ENCODE data around the gene CAMTA1. TPM values are rescaled to one million over a fixed set of nuclear protein-coding genes. Genes with fewer than 3 reads are reported as not detected.

Gene CAMTA1
- total and polyA plus RNA-seq, 12 donors, result 123 to 265 (median 142) TPM

DNA sequence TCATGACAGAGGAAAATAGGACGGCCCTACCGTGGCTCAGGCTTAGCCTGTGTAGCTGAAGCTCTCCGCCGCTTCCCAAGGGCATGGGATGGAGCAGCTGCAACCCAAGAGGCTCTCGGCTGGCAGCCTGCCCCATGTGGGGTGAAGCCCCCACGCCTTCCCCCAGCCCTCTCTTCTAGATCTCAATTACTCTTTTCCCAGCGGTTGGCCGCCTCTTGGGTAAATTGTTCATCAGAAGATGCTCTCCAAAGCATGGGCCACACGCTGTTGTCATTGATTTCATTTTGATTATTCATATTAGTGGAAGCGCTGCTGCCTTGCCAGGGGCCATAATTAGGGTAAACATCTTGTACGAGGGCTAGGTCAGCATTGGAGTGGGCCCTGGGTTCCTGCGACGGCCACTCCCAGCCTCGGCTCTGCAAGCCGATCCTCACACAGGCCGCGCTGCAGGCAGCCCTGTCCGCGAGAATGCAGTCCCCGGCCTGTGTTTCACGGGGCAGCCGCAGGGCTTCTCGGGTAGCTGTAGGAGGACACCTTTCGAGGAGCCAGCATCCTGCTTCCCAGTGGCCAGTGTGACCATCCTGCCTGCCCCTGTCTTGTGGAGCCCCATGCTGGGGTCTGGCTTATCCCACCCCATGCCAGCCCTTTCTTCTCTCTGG is 871.4 kb downstream of the CAMTA1 start:
- no peaks in the 10 kb centered on the region for H3K9me3 ChIP-seq
- no peak overlapping the region for H3K4me3 ChIP-seq
- no peak overlapping the region for H3K27ac ChIP-seq
- peaks cover 0 to 4% (median 0%) of the 10 kb centered on the region in 7 donors for H3K27me3 ChIP-seq
- DNase-seq, result no peak
- TF ChIP-seq, protein P1, sequence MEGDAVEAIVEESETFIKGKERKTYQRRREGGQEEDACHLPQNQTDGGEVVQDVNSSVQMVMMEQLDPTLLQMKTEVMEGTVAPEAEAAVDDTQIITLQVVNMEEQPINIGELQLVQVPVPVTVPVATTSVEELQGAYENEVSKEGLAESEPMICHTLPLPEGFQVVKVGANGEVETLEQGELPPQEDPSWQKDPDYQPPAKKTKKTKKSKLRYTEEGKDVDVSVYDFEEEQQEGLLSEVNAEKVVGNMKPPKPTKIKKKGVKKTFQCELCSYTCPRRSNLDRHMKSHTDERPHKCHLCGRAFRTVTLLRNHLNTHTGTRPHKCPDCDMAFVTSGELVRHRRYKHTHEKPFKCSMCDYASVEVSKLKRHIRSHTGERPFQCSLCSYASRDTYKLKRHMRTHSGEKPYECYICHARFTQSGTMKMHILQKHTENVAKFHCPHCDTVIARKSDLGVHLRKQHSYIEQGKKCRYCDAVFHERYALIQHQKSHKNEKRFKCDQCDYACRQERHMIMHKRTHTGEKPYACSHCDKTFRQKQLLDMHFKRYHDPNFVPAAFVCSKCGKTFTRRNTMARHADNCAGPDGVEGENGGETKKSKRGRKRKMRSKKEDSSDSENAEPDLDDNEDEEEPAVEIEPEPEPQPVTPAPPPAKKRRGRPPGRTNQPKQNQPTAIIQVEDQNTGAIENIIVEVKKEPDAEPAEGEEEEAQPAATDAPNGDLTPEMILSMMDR (IDR thresholded peaks at IDR 0.05), result no peak
- ATAC-seq, result peak in 1 of 8 donors; percentile 20
- WGBS, 2 donors, result 81 to 87% methylated on average over 24 of the region's 24 CpGs
- H3K4me1 ChIP-seq, result peaks cover 0 to 9% (median 0%) of the 10 kb centered on the region in 9 donors
- intact Hi-C loops (cut with DNase I), result no loop called here
- no peaks in the 10 kb centered on the region for H3K36me3 ChIP-seq

- intact Hi-C loops (cut with DNase I), result no loop called here
These were observed 872.2 kb downstream of the CAMTA1 start for GRCh38 chr1:7657287-7658016.

DNA sequence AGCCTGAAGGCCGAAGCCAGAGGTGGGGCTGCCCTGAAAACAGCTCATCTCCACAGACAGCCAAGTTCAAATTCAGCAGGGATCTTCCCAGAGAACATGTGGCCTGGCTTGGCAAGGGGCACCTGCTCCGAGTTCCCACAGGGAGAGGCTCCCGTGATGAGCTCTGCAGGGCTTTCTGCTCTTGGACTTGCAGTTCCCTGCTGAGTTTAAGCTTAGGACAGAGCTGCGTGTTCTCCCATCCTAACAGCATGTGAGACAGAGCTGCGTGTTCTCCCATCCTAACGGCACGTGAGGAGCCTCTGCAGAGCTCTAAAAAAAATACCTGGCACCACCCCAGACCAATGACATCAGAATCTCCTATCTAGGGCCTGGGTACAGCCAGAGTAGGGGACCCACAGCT is 872.8 kb downstream of the CAMTA1 start:
- H3K27ac ChIP-seq, result no peak overlapping the region
- peaks cover 0 to 4% (median 0%) of the 10 kb centered on the region in 7 donors for H3K27me3 ChIP-seq
- ATAC-seq, result peak in 2 of 8 donors; percentile 41 to 83
- DNase-seq, result no peak
- H3K36me3 ChIP-seq, result no peaks in the 10 kb centered on the region
- no peak overlapping the region for H3K4me3 ChIP-seq
- intact Hi-C loops (cut with DNase I), result no loop called here
- no peaks in the 10 kb centered on the region for H3K9me3 ChIP-seq
- 74% methylated on average over 7 of the region's 7 CpGs for WGBS, 2 donors
- TF ChIP-seq, protein P1 (IDR thresholded peaks at IDR 0.05), result no peak
- peaks cover 0 to 9% (median 0%) of the 10 kb centered on the region in 9 donors for H3K4me1 ChIP-seq

More at GRCh38 chr1:7657287-7658016, 872.2 kb downstream of the CAMTA1 start:
- ATAC-seq, result no peak
- TF ChIP-seq, protein P1 (IDR thresholded peaks at IDR 0.05), result no peak
- peaks cover 0 to 9% (median 0%) of the 10 kb centered on the region in 9 donors for H3K4me1 ChIP-seq
- H3K9me3 ChIP-seq, result no peaks in the 10 kb centered on the region
- DNase-seq, result no peak
- peaks cover 0 to 4% (median 0%) of the 10 kb centered on the region in 7 donors for H3K27me3 ChIP-seq
- 71 to 74% methylated on average over 17 of the region's 17 CpGs for WGBS, 2 donors
- H3K4me3 ChIP-seq, result no peak overlapping the region
- H3K36me3 ChIP-seq, result no peaks in the 10 kb centered on the region
- no peak overlapping the region for H3K27ac ChIP-seq

- WGBS, 2 donors, result 58 to 77% methylated on average over 5 to 6 of the region's 6 CpGs
- ATAC-seq (no peak), DNase-seq (no peak)
- TF ChIP-seq, protein P1 (IDR thresholded peaks at IDR 0.05), result no peak
- no peaks in the 10 kb centered on the region for H3K36me3 ChIP-seq
- H3K27me3 ChIP-seq, result peaks cover 0 to 4% (median 0%) of the 10 kb centered on the region in 7 donors
- no peak overlapping the region for H3K27ac ChIP-seq
- intact Hi-C loops (cut with DNase I), result no loop called here
- H3K4me3 ChIP-seq, result no peak overlapping the region
- H3K9me3 ChIP-seq, result no peaks in the 10 kb centered on the region
- peaks cover 0 to 9% (median 0%) of the 10 kb centered on the region in 9 donors for H3K4me1 ChIP-seq
These were observed 874.3 kb downstream of the CAMTA1 start for GRCh38 chr1:7659514-7659913.
